DMS53 treated with DMSO at 0.1 percent for 48 hours (cell line): Measurements from ENCODE around the gene PTPMT1.
A peak's percentile ranks its signal among the peaks of the same experiment; 100 is the strongest.

Experiments used
- DNase-seq: peaks from one replicate; lab custom pipeline; 2025; ENCODE audit not compliant: unreplicated experiment; lab: John Stamatoyannopoulos, UW

Gene PTPMT1

DNA sequence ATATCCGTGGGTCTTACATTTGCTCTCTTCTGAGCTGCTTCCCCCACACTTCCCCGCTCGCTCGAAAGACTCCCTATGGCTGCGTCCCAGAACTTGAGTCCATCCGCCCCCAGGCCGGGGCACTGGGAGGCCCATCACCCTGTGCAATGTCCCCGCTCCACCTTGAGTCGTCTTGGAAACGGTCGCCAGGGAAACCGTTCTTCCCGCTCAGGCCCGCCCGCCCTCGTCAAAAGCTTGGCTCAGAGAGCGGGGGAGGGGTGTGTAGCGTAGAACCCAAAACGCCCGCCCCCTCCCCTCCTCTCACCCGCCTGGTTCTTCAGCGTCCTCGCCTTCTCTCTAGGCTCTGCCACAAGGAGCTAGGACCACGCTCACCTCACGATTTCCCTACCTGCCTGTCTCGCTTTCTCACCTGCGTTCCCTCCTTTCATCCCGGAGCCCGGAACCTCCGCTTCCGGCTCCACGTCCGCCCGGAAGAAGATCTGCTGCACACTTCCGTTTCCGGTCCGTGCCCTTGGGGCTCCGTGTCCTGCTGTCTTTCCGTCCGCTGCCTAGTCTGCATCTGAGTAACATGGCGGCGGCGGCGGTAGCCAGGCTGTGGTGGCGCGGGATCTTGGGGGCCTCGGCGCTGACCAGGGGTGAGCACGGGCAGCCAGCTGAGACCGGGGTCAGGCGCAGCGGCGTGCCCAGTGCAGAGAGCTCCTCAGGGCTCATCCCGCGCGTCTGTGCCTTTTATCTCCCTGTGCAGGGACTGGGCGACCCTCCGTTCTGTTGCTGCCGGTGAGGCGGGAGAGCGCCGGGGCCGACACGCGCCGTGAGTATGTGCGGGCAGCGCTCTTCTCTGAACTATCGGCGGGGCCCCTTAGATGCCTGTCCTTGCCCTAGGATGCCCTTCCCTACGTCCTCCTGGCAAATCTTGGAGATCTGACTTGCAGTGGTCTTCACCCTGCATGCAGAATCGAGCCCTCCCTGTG, 13.4 kb downstream of the PTPMT1 start, which contains the start of the genes KBTBD4 and NDUFS3:
KBTBD4 (minus strand) TSS at position 447 of the 971 bp plus-strand sequence; CDS start at position 428, 19 bp downstream.
NDUFS3 (plus strand) TSS at position 551 of the 971 bp plus-strand sequence; CDS start at position 569, 18 bp downstream.
- DNase-seq: peak; percentile 38

DNA sequence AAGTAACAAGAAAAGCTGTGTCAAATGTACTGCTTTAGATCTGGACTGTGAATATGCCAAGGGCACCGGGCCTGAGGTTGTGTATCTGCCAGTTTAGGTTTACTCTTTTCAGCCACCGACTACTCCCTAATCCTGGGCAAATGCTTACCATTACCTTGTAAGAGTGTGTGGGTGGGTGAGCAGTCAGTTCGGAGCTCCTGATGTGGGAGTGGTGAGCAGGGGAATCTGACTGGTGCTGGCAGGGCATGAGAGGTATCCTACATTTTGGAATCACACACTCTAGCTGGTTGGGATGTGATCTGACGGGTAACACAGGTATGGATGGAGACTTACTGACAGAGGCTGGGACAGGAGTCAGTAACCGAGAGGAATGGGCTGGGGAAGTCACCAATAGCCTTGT, 18.4 kb downstream of the PTPMT1 start:
- DNase-seq: no peak

DNA sequence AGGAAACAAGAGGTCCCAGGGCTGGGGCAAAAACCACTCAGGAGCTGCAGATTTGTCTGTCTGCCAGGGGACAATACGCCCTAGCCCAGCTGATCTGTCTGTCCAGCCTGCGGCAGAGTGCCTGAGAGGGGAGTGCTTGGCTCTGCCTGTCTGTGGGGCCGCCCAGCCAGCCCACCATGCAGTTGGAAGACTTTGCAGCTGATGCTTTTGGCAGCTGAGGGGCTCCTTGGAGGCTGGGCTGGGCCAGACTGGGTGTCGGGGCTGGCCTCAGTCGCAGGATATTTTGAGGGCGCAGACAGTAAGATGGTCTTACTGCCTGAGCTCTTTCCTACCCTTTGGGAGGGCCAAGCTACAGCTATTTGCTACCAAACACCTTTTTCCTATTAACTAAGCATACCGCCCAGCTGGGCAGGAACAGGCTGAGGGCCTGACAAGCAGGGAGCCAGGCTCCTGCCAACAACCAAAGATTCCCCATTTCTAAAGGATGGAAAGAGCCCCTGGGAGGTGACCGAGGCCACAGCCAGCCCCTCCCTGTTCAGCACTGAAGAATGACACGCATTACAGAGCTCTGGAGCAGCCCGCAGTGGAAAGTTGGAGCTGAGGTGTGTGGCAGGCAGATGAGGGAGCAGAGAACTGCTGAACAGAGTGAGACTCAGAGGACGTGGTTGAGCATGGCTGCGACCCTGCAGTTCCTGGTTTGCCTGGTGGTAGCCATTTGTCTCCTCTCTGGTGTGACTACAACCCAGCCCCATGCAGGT, 20.9 kb downstream of the PTPMT1 start, which contains the start of gene FAM180B:
FAM180B (plus strand) TSS at position 581 of the 758 bp plus-strand sequence; CDS start at position 672, 91 bp downstream.
- DNase-seq: no peak

DNA sequence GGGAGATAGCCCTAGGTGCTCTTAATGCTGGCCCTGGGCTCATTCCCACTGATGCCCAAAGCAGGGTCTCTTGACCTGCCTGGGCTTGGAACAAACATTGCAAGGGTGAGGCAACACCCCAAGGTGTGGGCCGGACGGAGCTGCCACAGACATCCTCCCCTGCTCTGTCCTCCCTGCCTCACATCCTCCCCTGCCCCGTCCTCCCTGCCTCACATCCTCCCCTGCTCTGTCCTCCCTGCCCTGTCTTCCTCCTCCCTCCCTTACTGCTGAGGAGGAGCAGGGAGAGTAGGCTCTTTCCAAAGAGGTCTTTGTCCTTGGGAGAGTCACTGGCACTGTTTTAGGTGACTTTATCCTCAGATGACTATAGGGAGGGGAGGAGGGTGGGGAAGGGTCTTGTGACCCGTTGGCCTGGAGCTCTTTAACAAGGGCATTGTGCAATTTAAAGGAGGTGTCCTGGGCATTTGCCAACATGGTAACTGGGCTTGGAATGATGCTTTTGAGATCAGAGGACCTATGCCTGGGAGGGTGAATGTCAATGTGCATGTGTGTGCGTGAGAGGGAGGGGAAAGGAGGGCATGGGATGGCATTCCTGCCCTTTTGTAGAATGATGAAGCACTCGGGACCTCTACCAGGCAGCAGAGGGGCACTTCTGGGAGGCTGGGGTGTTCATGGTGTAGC, 21.8 kb downstream of the PTPMT1 start:
- no peak for DNase-seq

DNA sequence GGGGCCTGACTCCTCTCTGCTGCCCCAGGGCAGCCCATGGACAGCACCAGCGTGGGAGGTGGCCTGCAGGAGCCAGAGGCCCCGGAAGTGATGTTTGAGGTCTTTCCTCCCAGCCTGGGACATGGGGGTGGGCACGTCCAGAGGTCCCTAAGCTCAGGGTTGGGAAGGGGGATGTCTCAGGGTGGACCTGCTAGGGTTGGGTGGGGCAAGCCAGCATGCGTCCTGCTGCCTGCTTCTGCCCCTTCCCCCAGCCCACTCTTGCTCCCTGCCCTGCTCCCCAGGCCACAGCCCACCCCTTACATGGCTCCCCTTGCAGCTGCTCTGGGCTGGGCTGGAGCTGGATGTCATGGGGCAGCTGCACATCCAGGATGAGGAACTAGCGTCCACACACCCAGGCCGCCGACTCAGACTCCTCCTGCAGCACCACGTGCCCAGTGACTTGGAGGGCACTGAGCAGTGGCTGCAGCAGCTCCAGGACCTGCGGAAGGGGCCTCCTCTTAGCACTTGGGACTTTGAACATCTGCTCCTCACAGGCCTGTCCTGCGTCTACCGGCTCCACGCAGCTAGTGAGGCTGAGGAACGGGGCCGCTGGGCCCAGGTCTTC, 22.4 kb downstream of the PTPMT1 start:
- DNase-seq: no peak

DNA sequence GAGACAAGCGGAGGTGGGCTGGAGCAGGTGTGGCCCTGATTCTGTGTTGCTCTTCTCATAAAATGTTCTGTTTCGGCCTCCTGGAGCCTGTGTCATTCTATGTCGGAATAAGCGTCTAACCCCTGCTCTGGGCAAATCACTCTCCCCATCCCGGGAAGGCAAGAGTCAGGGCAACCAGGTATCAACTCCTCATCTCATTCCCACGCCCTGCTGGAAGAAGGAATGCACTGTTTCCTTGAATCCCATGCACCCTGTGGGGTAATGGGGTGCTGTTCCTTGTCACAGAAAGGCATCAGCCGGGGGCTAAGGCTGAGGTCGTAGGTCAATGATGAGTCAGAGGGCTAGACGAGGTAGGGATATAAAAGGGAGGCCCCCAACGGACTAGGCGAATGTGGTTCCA, 23.7 kb downstream of the PTPMT1 start:
- DNase-seq: no peak

DNA sequence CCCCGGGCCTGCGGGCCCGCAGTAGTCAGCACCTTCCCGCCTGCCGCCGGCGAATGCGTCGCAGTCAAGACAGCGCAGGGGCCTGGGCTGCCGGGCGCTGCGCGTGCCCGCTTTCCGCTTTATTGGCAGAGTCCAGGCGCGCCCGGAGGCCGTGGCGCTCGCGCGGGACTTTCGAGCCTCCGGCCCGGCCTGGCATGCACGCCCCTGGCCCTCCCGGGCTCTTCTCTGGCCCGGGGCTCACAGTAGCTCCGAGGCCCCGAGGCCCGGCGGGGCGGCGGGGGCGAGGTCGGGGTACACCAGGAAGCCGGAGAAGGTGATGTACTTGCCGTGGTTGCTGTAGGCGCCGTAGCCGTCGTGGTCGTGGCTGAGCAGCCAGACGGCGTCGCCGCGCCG, 24.2 kb downstream of the PTPMT1 start:
- no peak for DNase-seq

DNA sequence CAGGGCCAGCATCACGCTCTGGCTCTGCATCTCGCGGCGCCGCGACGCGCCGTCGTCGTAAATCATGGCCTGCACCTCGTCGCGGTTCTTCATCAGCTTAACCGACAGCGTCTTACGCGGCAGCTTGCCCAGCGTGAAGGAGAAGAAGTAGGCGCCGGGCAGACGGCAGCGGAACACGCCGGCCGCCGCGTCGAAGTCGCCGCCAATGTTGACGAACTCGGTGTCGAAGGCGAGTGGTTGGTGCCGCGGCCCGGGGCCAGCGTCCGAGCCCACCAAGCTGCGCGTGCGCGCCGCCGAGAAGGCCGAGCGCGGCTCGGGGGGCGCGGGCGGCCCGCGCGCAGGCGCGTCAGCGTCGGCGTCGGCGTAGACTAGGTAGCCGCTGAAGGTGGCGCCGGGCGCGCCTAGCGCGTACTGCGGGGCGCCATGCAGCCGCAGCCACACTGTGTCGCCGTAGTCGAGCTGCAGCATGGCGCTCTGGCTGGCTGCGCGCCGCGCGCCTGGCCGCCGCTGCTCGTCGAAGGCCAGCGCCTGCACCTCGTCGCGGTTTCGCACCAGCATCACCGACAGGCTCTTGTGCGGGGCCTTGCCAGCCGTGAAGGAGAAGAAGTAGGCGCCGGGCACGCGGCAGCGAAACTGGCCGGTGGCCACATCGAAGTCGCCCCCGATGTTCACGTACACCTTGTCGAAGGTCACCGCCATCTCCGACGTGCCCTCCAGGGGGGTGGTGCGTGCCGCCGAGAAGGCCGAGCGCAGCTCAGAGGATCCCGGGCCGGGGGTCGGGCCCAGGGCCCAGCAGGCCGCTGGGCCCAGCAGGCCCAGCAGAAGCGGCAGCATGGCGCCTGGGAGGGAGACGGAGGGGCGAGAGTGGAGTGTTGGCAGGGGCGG, 24.8 kb downstream of the PTPMT1 start:
- DNase-seq: no peak

DNA sequence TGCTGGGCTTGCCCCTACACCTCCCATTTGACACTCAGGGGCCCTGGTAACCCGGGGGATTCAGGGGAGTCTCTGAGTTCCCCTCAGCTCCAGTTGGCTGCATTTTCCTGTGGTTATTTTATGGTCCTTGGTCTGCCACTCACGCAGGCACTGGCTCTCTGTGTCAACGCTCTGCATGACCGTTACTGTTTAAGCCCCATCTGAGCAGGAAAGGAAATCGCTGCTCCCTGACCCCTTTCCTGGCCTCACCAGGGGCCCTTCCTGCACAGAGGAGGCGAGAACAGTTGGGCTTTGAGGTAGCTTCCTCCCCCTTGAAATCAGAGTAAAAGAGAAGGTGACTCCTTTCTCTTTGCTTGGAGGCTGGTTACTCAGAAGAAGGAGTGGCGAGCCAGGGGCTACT, 26.4 kb downstream of the PTPMT1 start:
- DNase-seq: no peak

DNA sequence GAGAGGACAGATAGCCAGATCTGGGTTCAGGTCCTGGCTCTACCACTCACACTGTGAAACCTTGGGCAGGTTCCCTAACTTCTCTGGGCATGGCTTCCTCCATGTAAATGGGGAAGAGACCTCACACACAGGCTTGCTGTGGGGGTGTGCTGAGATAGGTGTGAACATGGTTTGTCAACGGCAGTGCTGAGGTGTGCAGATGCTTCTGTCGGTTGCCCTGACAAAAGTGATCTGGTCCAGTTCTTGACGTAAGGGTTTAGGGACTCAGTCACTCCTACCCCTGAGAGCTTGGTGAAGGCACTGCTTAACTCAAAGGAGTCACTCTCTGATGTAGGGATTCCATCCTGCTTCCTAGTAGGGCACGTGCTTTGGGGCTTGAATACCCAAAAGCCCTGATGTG, 26.9 kb downstream of the PTPMT1 start:
- no peak for DNase-seq

DNA sequence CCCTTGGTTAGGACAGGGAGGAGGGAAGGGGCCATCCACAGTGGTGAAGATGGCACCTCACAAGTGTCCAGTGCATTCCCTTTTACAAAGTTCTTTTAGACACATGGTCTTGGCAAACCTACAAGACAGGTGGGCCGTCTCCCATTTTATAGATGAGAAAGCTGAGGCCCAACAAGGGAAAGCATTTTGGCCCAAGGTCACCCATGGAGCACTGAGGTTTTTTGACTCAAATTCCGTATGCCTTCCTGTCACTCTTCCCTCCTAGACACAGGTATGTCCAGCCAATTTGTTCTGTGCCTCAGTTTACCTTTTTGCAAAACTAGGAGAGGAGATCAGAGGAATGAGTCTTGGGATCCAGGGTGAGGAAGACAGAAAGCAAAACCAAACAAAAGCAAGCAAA, 27.6 kb downstream of the PTPMT1 start:
- no peak for DNase-seq

DNA sequence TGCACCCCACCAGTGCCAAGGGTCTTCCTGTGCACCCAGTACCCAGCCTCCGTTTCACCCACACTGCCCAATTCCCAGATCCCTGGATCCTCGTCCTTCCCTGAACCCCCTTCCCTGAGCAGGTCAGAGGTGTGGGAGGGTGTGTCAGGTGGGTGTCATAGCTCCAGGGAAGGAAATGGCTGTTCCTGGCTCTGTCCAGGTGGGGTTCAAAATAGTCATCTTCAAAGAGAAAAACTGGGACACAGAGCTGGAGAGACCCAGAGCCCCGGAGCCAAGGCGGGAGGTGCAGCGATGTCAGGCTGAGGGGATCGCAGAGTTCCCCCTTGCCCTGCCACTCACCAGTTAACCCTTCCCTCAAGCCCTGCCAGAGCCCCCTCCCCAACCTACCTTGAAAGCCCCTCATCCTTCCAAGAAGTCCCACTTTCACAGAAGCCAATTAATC, 28.1 kb downstream of the PTPMT1 start:
- no peak for DNase-seq

DNA sequence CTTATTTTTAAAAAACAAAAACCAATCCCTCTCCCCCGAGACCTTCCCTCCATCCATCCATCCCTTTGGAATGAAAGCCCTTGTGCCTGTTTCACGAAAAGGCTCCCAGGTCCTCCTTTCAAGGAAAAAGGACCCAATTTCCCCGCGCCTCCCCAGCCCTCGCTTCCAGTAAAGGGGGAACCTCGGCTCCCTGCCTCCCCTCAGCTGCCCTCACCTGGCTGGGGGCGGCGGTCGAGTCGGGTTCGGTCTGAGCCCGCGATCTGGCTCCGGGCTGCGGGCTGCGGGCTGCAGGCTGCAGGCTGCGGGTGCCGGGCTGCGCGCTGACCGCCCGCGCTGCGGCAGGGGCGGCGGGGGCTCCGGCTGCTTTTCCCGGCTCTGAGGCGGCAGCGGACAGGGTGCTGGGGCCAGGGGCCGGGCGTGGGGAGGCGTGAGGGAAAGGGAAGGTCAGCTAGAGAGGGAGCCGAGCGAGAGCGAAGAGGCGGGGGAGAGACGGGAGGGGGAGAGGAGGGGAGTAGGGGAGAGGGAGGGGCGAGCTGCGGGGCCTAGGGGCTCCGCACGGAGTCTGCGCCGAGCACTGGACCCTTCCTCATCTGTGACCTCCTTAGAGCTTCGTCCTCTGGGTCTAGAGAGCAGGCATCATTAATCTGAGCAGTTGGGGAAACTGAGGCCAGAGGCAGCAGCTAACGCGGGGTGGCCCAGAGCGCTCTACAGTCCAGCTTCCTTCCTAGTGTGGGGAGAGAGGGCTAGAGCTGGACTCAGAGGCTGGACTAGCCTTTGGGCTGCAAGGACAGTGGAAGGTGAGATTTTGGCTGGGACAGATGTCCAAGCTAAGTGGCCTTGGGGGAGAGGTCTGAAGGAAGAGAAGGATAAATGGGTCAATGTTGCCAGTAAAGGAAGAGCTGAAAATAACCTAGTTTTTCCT, 28.8 kb downstream of the PTPMT1 start, which contains the start of gene C1QTNF4:
C1QTNF4 (minus strand) TSS at position 478 of the 922 bp plus-strand sequence. CDS start 3,601 bp downstream, outside the sequence.
- no peak for DNase-seq

DNA sequence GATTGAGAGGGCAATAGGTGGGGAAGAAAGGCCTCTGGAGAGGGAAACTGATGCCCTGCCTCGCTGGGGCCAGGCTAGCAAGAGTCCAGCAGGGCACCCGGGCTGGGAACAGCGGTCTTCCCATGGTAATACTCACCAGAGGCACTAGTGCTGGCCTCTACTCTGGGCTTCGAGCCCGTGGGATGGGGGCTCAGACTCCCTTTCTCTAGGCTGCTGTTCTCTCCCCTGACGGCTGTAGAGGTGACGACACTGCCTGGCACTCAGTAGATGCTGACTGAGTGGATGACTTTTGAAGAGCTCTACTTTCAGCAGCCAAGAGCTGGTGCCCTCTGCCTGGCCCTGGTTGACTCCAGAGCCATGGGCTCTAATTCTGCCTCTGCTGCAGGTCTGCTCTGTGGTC, 29.6 kb downstream of the PTPMT1 start:
- DNase-seq: no peak

DNA sequence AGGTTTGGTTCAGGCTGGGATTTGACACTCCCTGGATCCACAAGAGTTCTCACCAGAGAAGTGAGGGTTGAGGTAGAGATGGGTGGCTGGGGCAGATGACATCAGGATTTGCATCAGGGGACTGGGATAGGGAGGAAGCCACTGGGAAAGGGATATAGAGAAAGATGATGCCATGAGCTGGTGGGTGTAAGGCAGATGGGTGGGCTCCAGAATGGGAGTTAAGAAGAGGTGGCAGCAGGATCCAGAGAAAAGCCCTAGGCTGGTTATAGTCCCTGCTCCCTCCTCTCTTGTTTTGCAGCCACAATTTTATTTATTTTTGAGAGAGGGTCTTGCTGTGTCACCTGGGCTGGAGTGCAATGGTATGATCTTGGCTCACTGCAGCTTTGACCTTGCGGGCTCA, 30.6 kb downstream of the PTPMT1 start:
- DNase-seq: no peak

DNA sequence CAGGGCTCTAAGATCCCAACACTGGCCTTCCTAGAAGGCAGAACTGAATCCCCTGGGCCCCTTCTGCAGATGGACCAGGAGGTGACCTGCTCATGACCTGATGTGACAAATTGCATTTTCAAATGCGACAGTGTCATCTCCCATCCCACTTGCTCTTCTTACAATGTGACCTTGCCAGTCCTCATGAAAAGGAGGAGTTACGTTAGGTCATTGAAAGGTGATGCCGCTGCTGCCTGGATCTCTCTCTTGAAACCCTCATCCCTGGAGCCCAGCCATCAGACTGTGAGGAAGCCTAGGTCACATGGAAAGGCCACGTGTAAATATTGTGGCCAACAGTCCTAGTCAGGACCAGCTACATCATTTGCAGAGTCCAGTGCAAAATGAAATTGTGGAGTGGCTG, 34.5 kb downstream of the PTPMT1 start:
- no peak for DNase-seq

DNA sequence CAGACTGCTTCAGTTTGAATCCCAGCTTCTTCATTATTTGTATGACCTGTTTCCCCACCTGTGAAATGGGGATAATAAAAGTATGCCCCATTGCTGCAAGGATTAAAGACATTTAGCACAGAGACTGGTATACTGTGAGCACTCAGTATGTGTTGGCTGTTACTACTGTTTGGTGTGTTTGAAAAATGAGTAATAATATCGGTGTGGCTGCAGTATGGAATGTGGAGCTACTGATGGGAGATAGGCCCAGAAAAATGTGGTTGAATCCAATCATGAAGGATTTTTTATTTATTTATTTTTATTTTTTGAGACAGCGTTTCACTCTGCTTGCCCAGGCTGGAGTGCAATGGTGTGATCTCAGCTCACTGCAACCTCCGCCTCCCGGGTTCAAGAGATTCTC, 37.9 kb downstream of the PTPMT1 start:
- no peak for DNase-seq

DNA sequence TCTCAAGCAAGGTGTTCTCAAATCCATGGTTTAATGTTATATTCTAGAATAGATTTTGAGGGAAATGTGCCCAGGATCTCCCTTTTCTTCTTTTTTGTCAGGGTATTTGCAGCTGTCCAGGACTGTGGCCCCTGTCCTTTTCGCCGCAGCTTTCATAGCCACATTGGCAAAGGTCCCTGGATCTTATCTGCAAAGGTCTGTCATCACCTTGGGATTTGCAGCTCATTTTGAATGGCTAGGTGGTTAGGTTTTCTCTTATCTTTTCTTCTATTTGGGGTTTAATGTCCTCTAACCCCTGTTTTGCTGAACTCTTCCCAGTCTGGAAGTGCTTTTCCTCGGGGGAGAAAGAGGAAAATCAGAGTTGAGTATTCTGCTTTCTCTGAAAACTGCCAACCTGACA, 40.5 kb downstream of the PTPMT1 start:
- DNase-seq: no peak
